HG02759 (cell line): ENCODE results near the gene RAVER1.
"Not testable (repeated sequence)": the region's sequence is repeated elsewhere in the genome, so short reads cannot be mapped to it uniquely, and the experiment has no call there.

Source experiments
- ATAC-seq: cut with Tn5 transposase; IDR thresholded peaks from one replicate; pipeline ENCODE4 v1.9.1; 2021; ENCODE audit warnings: mild to moderate bottlenecking, moderate library complexity; ENCODE audit not compliant: unreplicated experiment

The RAVER1 gene, protein sequence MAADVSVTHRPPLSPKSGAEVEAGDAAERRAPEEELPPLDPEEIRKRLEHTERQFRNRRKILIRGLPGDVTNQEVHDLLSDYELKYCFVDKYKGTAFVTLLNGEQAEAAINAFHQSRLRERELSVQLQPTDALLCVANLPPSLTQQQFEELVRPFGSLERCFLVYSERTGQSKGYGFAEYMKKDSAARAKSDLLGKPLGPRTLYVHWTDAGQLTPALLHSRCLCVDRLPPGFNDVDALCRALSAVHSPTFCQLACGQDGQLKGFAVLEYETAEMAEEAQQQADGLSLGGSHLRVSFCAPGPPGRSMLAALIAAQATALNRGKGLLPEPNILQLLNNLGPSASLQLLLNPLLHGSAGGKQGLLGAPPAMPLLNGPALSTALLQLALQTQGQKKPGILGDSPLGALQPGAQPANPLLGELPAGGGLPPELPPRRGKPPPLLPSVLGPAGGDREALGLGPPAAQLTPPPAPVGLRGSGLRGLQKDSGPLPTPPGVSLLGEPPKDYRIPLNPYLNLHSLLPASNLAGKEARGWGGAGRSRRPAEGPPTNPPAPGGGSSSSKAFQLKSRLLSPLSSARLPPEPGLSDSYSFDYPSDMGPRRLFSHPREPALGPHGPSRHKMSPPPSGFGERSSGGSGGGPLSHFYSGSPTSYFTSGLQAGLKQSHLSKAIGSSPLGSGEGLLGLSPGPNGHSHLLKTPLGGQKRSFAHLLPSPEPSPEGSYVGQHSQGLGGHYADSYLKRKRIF

GRCh38 chr19:10332965-10333757 is at the start of gene RAVER1:
Gene RAVER1 (minus strand): TSS chr19:10333529. CDS start chr19:10333507, 22 bp downstream.
- ATAC-seq: peak; percentile 91

GRCh38 chr19:10383223-10383499 is 49.8 kb upstream of the RAVER1 start:
- not testable (repeated sequence) for ATAC-seq

DNA sequence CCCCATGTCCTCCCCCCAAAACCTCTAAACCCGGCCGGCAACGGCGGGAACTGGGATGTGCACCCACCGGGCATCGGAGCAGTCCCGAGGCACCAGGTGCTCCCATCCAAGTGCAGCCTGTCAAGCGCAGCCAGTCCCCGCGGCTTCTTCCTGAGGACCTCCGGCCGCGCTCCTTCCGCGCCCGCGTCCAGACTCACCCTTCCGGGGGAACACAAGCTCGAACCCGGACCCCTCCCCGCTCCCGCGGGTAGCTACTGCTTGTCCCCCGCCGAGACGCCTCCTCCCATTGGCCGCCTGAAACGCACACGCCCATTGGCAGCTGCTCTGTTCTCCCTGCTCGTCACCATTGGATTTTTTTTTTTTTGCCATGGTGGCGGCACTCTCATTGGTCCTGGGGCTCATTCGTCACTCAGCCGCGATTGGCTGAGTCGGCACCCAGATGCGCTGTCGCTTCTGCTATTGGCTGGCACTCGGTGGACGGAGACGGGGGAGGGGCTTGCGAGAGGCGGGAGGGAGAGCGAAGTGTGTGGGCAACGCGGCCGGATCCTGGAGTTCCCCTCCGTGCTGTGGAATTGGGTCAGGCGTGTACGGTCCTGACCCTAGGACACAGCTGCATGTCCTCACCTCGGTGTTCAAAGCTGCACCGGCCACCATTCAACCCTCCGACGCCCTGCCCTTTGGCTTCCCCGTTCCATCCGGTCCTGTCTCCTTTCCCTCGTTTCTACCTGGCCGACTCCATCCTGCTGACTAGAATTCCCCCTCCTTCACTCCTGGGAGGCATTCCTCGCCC is 47.2 kb upstream of the RAVER1 start, which contains the start of gene TYK2:
TYK2 (minus strand) TSS at position 260 of the 790 bp plus-strand sequence. CDS start 2,166 bp downstream, outside the sequence.
- ATAC-seq: peak; percentile 97

GRCh38 chr19:10379880-10380312 is 46.6 kb upstream of the RAVER1 start:
- ATAC-seq: no peak

DNA sequence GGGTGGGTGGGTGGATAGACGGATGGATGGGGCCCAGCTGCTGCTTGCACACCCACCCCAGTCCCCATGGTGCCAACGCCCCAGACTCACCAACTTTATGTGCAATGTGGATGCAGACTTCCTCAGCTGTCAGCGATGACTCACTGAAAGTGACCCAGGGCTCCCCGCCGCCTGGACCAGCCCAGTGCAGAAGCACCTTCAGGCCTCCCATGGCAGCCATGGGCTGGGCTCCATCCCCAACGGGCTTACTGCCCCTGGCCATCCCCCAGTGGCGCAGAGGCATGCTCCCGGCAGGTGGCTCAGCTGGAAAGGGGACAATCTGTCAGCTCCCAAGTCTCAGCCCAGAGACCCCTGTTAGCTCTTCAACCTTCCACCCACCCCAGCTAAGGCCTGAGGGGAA is 44.8 kb upstream of the RAVER1 start:
- no peak for ATAC-seq

GRCh38 chr19:10377140-10377640 is 43.9 kb upstream of the RAVER1 start:
- not testable (repeated sequence) for ATAC-seq

GRCh38 chr19:10374931-10375330 is 41.6 kb upstream of the RAVER1 start:
- ATAC-seq: no peak

DNA sequence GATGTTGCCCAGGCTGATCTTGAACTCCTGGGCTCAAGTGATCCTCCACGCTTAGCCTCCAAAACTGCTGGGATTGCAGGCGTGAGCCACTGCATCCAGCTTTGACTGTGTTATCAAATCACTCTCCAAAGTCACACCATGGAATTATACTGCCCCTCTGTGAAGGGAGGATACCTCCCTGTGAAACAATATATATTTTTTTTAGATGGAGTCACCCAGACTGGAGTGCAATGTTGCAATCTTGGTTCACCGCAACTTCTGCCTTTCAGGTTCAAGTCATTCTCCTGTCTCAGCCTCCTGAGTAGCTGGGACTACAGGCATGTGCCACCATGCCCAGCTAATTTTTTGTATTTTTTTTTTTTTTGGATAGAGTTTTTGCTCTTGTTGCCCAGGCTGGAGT is 39.4 kb upstream of the RAVER1 start:
- ATAC-seq: no peak

- no peak for ATAC-seq
These were observed 34.9 kb upstream of the RAVER1 start for GRCh38 chr19:10368101-10368803.

DNA sequence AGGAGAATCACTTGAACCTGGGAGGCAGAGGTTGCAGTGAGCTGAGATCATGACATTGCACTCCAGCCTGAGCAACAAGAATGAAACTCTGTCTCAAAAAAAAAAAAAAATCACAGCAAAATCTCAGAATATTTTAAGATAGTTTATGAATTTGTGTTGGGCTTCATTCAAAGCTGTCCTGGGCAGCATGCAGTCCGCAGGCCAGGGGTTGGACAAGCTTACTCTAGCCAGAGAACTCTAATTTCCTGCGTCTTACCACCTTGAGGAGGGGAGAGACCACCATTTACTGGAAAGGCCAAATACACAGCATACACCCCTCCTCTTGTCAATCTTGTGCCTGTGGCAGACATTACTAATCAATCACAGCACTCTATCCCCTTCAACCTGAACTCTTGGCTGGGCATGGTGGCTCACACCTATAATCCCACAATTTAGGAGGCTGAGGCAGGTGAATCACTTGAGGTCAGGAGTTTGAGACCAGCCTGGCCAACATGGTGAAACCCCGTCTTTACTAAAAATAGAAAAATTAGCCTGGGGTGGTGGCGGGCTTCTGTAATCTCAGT is 33.7 kb upstream of the RAVER1 start:
- ATAC-seq: not testable (repeated sequence)

DNA sequence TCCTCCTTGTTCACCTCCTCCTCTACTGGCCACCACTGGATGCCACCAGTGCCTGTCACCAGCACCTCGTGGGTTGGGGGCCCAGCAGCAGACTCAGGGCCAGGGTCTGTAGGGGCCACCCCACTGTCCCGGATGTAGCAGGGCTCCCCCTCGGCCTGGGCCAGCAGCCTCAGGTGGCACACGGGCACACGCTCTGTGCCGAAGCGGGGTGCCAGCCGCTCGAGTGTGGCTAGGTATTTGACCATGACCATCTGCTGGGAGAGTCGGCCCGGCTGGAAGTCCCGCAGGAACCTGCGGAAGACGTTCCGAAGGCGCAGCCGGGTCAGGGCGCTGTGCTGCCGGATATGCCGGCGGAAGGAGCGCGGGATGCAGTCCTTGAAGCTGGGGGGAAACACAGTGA is 32.2 kb upstream of the RAVER1 start:
- ATAC-seq: no peak

- no peak for ATAC-seq
These were observed 31.3 kb upstream of the RAVER1 start for GRCh38 chr19:10364644-10365043.

GRCh38 chr19:10363789-10364281 is 30.5 kb upstream of the RAVER1 start:
- no peak for ATAC-seq

DNA sequence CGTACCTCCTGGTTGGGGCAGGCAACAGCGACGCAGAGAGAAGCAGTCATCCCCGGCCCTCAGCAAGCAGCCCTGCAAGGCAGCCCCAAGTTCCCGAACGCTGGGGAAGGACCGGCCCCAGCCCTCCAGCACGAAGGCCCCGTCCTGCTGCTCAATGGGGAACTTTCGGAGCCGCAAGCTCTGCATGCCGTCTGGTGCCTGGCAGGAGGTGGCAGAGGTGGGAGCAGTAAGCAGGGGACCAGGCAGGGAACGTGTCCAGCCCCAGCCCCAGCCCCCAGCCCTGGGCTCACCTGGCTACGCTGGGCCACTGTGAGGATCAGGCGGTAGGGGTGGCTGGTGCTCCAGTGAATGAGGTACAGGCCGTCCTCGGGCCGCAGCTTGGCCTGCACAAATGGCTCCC is 28.9 kb upstream of the RAVER1 start:
- no peak for ATAC-seq

GRCh38 chr19:10361569-10362011 is 28.3 kb upstream of the RAVER1 start:
- no peak for ATAC-seq

- no peak for ATAC-seq
These were observed 23.1 kb upstream of the RAVER1 start for GRCh38 chr19:10356431-10356830.

- ATAC-seq: no peak
These were observed 20.6 kb upstream of the RAVER1 start for GRCh38 chr19:10353793-10354391.

DNA sequence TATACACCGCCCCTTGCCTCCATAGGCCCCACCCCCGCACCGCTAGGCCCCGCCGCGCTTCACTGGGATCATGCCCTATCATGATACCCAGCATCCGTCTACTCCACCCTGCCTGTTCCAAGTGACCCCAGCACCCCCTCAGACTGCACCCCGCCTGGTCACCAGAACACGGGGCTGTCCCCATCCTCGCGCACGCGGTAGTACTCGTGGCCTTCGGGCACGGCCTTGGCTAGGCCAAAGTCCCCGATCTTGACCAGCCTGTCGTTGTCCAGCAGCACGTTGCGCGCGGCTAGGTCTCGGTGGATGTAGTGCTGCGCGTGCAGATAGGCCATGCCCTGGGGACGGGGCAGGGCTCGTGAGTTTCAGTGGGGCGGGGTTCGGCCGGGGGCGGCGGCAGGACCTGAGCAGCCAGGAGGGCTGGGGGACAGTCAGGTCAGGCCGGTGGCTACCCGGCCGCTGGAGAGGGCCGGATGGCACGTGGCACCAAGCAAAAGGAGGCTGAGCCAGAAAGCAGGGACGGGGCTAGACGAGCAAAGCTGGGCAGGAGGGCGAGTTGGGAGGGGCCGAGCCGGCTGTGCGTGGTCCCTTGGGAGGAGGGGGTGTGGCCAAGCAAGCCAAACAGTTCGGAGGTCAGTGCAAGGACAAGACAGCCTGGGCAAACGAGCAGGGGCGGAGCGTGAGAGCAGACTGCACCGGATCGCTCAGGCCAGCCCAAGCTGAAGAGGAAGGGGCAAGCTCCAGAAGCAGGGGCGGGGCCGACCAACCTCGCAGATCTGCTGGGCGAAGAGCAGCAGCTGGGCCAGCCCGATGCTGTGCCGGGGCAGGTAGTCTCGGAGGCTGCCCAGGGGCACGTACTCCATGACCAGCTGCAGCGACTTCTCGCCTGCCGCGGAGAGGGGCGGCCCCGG is 19.7 kb upstream of the RAVER1 start:
- no peak for ATAC-seq
